ENCODE data around the gene C21orf91.

Gene C21orf91

GRCh38 chr21:17819114-17819876 is at the start of gene C21orf91:
C21orf91 (minus strand) TSS chr21:17819356; CDS start chr21:17818318, 1,038 bp downstream.
- DNase-seq (ENCODE audit: low read depth in 2 of 2) = peak; percentile 78 to 83

GRCh38 chr21:17866590-17866989 is 47.4 kb upstream of the C21orf91 start:
- no peak for DNase-seq (ENCODE audit: low read depth in 2 of 2)

- no peak for DNase-seq (ENCODE audit: low read depth in 2 of 2)
These were observed 40.5 kb upstream of the C21orf91 start for GRCh38 chr21:17859661-17860060.

- DNase-seq (ENCODE audit: low read depth in 2 of 2) = no peak
These were observed 39.6 kb upstream of the C21orf91 start for GRCh38 chr21:17858747-17859146.

- DNase-seq (ENCODE audit: low read depth in 2 of 2) = no peak
These were observed 35.6 kb upstream of the C21orf91 start for GRCh38 chr21:17854745-17855144.

GRCh38 chr21:17853393-17854275 is 34.5 kb upstream of the C21orf91 start:
- DNase-seq (ENCODE audit: low read depth in 2 of 2) = no peak

- DNase-seq (ENCODE audit: low read depth in 2 of 2) = no peak
These were observed 29.1 kb upstream of the C21orf91 start for GRCh38 chr21:17848228-17848627.

- DNase-seq (ENCODE audit: low read depth in 2 of 2) = no peak
These were observed 21.9 kb upstream of the C21orf91 start for GRCh38 chr21:17841103-17841502.

- DNase-seq (ENCODE audit: low read depth in 2 of 2) = no peak
These were observed 15.6 kb upstream of the C21orf91 start for GRCh38 chr21:17834639-17835354.

- DNase-seq (ENCODE audit: low read depth in 2 of 2) = no peak
These were observed 10.3 kb upstream of the C21orf91 start for GRCh38 chr21:17829472-17829871.

- DNase-seq (ENCODE audit: low read depth in 2 of 2) = no peak
These were observed 9.1 kb upstream of the C21orf91 start for GRCh38 chr21:17828223-17828622.

GRCh38 chr21:17823846-17824245 is 4.7 kb upstream of the C21orf91 start:
- DNase-seq (ENCODE audit: low read depth in 2 of 2) = no peak

GRCh38 chr21:17821121-17821520 is 2.0 kb upstream of the C21orf91 start:
- DNase-seq (ENCODE audit: low read depth in 2 of 2) = no peak

GRCh38 chr21:17819877-17820229 is 697 bp upstream of the C21orf91 start:
- no peak for DNase-seq (ENCODE audit: low read depth in 2 of 2)

- peak; percentile 7 to 18 for DNase-seq (ENCODE audit: low read depth in 2 of 2)
These were observed 706 bp downstream of the C21orf91 start for GRCh38 chr21:17818186-17819113.

GRCh38 chr21:17813353-17813752 is 5.8 kb downstream of the C21orf91 start:
- no peak for DNase-seq (ENCODE audit: low read depth in 2 of 2)

GRCh38 chr21:17805966-17806365 is 13.2 kb downstream of the C21orf91 start:
- DNase-seq (ENCODE audit: low read depth in 2 of 2) = no peak

- no peak for DNase-seq (ENCODE audit: low read depth in 2 of 2)
These were observed 15.6 kb downstream of the C21orf91 start for GRCh38 chr21:17803536-17803935.

- no peak for DNase-seq (ENCODE audit: low read depth in 2 of 2)
These were observed 16.6 kb downstream of the C21orf91 start for GRCh38 chr21:17802572-17802971.

GRCh38 chr21:17799414-17800164 is 19.6 kb downstream of the C21orf91 start:
- no peak for DNase-seq (ENCODE audit: low read depth in 2 of 2)

All from stimulated activated CD8-positive, alpha-beta memory T cell treated with anti-CD3 and anti-CD28 coated beads, Interleukin-2, amount 100 ng/mL, for 48 hours (primary cell).